K562 (cell line): ENCODE results near the gene CSMD2. TPM values are rescaled to one million over a fixed set of nuclear protein-coding genes. Genes with fewer than 3 reads are reported as not detected.

Source experiments
- ATAC-seq: fragments of 200-7000 bp; cut with Tn5 transposase; 3 replicates; pipeline ENCODE4 v1.9.1; 2020; ENCODE audit warnings: moderate library complexity
- BruUV-seq: library from RNA; stranded (reverse); fragments of 400-500 nt; replicated peaks from 2 replicates; lab custom pipeline; 2021; lab: Mats Ljungman, UMichigan
- CTCF ChIA-PET: fragments of 300-600 bp; formaldehyde crosslinking; extraction: SDS; loops from one replicate; lab custom pipeline; 2021; ENCODE audit warnings: low intra/inter-chr PET ratio; lab: Yijun Ruan, JAX
- POLR2A ChIA-PET: fragments of 300-600, 350-650 bp; sonication (Branson Sonifier 250); formaldehyde crosslinking; extraction: SDS; loops from one replicate; lab custom pipeline; 2021; ENCODE audit warnings: antibody characterized with exemption, inconsistent platforms; lab: Yijun Ruan, JAX
- DNase-seq, 4 experiments: peaks; one replicate each; pipeline versions ENCODE4 v3.0.0 to v3.0.0-alpha.2; 2011 to 2018; ENCODE audit warnings: low spot score in 3 of 4, mixed read lengths in 3 of 4; ENCODE audit errors: extremely low read depth in 1 of 4
- FAIRE-seq: peaks from 2 replicates; lab custom pipeline; 2011; peaks lifted over from hg19 to GRCh38; lab: Jason Lieb, UNC
- H2AFZ ChIP-seq: 2 replicates; pipeline ENCODE4 v1.6.0; 2011; ENCODE audit warnings: low read depth, low read length, control low read depth, inconsistent platforms
- H3K27ac ChIP-seq: fragments of 200-600 bp; 3 replicates; pipeline ENCODE4 v1.8.0; 2011; ENCODE audit warnings: low read depth, mild to moderate bottlenecking, control low read depth, inconsistent platforms, low read length, moderate library complexity, mixed read lengths; ENCODE audit errors: extremely low read depth
- H3K27me3 ChIP-seq, 2 experiments: fragments of 300-600 bp in 1 of 2; 2 replicates in 1 of 2; 3 replicates in 1 of 2; pipeline versions ENCODE4 v1.6.0 to v1.8.0; 2011; ENCODE audit warnings: inconsistent platforms in 2 of 2, low read length in 2 of 2, mild to moderate bottlenecking in 1 of 2, mixed read lengths in 1 of 2, moderate library complexity in 1 of 2; ENCODE audit not compliant: control insufficient read depth in 2 of 2, insufficient read depth in 2 of 2
- H3K36me3 ChIP-seq: fragments of 300-600 bp; 3 replicates; pipeline ENCODE4 v1.8.0; 2011; ENCODE audit warnings: mild to moderate bottlenecking, low read length, inconsistent platforms; ENCODE audit not compliant: control insufficient read depth, insufficient read depth
- H3K4me1 ChIP-seq, 2 experiments: fragments of 200-600 bp in 1 of 2; replicated peaks in 1 of 2; 2 replicates in 1 of 2; 3 replicates in 1 of 2; pipeline versions ENCODE4 v1.5.1 to v1.8.0; 2011; ENCODE audit warnings: inconsistent platforms in 2 of 2, low read length in 2 of 2, mild to moderate bottlenecking in 1 of 2, mixed read lengths in 1 of 2, moderate library complexity in 1 of 2; ENCODE audit not compliant: control insufficient read depth in 2 of 2, insufficient read depth in 2 of 2
- H3K4me2 ChIP-seq: 2 replicates; pipeline ENCODE4 v1.6.1; 2011; ENCODE audit warnings: low read length, control low read depth, inconsistent platforms, mixed read lengths; ENCODE audit not compliant: insufficient read depth
- H3K4me3 ChIP-seq: fragments of 200-600 bp; sonication (generic), shearing (Covaris generic); 2 replicates; pipeline ENCODE4 v1.5.1; 2016; ENCODE audit warnings: control low read depth, inconsistent platforms
- H3K79me2 ChIP-seq: fragments of 200-600 bp; 3 replicates; pipeline ENCODE4 v1.8.0; 2011; ENCODE audit warnings: low read length, inconsistent platforms; ENCODE audit not compliant: control insufficient read depth, insufficient read depth
- H3K9ac ChIP-seq, 2 experiments: 2 replicates each; pipeline versions ENCODE4 v1.6.0 to v1.6.1; 2011; ENCODE audit warnings: low read depth in 2 of 2, low read length in 2 of 2, control low read depth in 1 of 2, inconsistent platforms in 1 of 2, mild to moderate bottlenecking in 1 of 2, mixed read lengths in 1 of 2; ENCODE audit not compliant: insufficient read depth in 1 of 2
- H3K9me1 ChIP-seq: one replicate; pipeline ENCODE4 v1.6.0; 2011; ENCODE audit warnings: inconsistent platforms, mild to moderate bottlenecking, low read length, moderate library complexity; ENCODE audit not compliant: control insufficient read depth, insufficient read depth
- H3K9me3 ChIP-seq: replicated peaks from 2 replicates; pipeline ENCODE4 v1.5.1; 2011; ENCODE audit warnings: low read depth, low read length, inconsistent platforms; ENCODE audit not compliant: control insufficient read depth, insufficient read depth
- H4K20me1 ChIP-seq: replicated peaks from 2 replicates; pipeline ENCODE4 v1.6.1; 2011; ENCODE audit warnings: low read length, inconsistent platforms, mixed read lengths; ENCODE audit not compliant: control insufficient read depth, insufficient read depth
- BRD4 ChIP-seq: fragments of 200-600 bp; sonication (generic); IDR thresholded peaks from 2 replicates; pipeline ENCODE4 v1.6.1; 2017; ENCODE audit warnings: inconsistent platforms
- CHD2 ChIP-seq: IDR thresholded peaks from 2 replicates; pipeline ENCODE4 v1.6.1; 2011; ENCODE audit warnings: low read depth, low read length
- HINFP ChIP-seq: fragments of 450-650 bp; conservative IDR thresholded peaks from 2 replicates; pipeline ENCODE4 v1.6.1; 2016; ENCODE audit warnings: missing genetic modification characterization, low read depth, mild to moderate bottlenecking, control low read depth, missing compliant biosample characterization
- MXD1 ChIP-seq: fragments of 250-450 bp; sonication (Bioruptor Pico); IDR thresholded peaks from 2 replicates; pipeline ENCODE4 v1.8.0; 2021; ENCODE audit warnings: borderline replicate concordance, mild to moderate bottlenecking, moderate library complexity; ENCODE audit not compliant: poor library complexity, severe bottlenecking
- RNF2 ChIP-seq: sonication (generic); IDR thresholded peaks from 2 replicates; pipeline ENCODE4 v1.6.1; 2016
- SMARCA5 ChIP-seq: fragments of 450-650 bp; IDR thresholded peaks from 2 replicates; pipeline ENCODE4 v1.6.1; 2016
- THRAP3 ChIP-seq: fragments of 450-650 bp; IDR thresholded peaks from 2 replicates; pipeline ENCODE4 v1.6.1; 2016; ENCODE audit warnings: mild to moderate bottlenecking, inconsistent platforms, borderline replicate concordance
- ZBTB11 ChIP-seq, 3 experiments: fragments of 200-800 bp in 1 of 3; fragments of 250-450 bp in 1 of 3; fragments of 450-650 bp in 1 of 3; sonication (Bioruptor Pico) in 1 of 3; sonication (Bioruptor generic) in 1 of 3; formaldehyde crosslinking in 1 of 3; IDR thresholded peaks; 2 replicates each; pipeline versions ENCODE4 v1.6.1 to v1.8.0; 2016 to 2022; ENCODE audit warnings: mild to moderate bottlenecking in 2 of 3, missing genetic modification characterization in 2 of 3, missing compliant biosample characterization in 1 of 3, moderate library complexity in 1 of 3
- ZFP36 ChIP-seq: fragments of 150-350 bp; IDR thresholded peaks from 2 replicates; pipeline ENCODE4 v1.6.1; 2018; ENCODE audit warnings: low read length, low read depth; ENCODE audit not compliant: partially characterized antibody
- ZMIZ1 ChIP-seq, 2 experiments: fragments of 150-350 bp in 1 of 2; IDR thresholded peaks; 2 replicates each; pipeline ENCODE4 v1.6.1; 2012 to 2016; ENCODE audit warnings: low read depth in 2 of 2, low read length in 2 of 2, mild to moderate bottlenecking in 1 of 2, moderate library complexity in 1 of 2
- WGBS: fragments of 100-300 bp; shearing (Covaris generic); methylation state at CpG from one replicate; pipeline ENCODE4 v1.1.6; 2016; ENCODE audit warnings: low coverage, mixed read lengths; ENCODE audit not compliant: insufficient coverage; ENCODE audit errors: missing lambda C conversion rate; 5-methylcytosine and 5-hydroxymethylcytosine counted together
- in situ Hi-C: fragments of 300-500 bp; cut with MboI; formaldehyde crosslinking; loops from 4 replicates; pipeline ENCODE4 v1.15.0; 2018; ENCODE audit warnings: inconsistent platforms, mixed read lengths
- intact Hi-C: fragments of 100-400 bp; cut with micrococcal nuclease; formaldehyde crosslinking; loops from 2 replicates; pipeline ENCODE4 v1.14.2; 2022
- polyA plus RNA-seq, 8 experiments: library from polyadenylated mRNA; depleted of rRNA in 4 of 8; stranded (reverse) in 5 of 8; unstranded in 3 of 8; fragments of >200 nt; fragmentation: Nextera tagmentation in 2 of 8; fragmentation: Illumina TruSeq in 1 of 8; extraction: Ambion mirVana in 2 of 8; extraction: Trizol in 1 of 8; gene quantifications; 2 replicates each; pipeline versions ENCODE4 v1.2.1 to v1.2.3, GENCODE V29; 2011 to 2014; ENCODE audit warnings: inconsistent platforms in 1 of 8, missing spikeins in 1 of 8
- total RNA-seq, 7 experiments: library from RNA; depleted of rRNA in 6 of 7; stranded (reverse); fragments of >200 nt in 6 of 7; fragmentation: Illumina TruSeq in 2 of 7; extraction: Trizol in 2 of 7; gene quantifications; 2 replicates each; pipeline versions ENCODE4 v1.2.1 to v1.2.3, GENCODE V29; 2011 to 2021; ENCODE audit warnings: low replicate concordance in 1 of 7

Gene CSMD2
- total and polyA plus RNA-seq, 9 of the 15 experiments (the other 6 are each of a cell fraction or from before 2014, with no cell fraction given), result not detected

GRCh38 chr1:33842348-33842747, 322.7 kb downstream of the CSMD2 start (continued):
- TF ChIP-seq ZBTB11 (CRISPR knock-in tag; IDR thresholded peaks at IDR 0.05) (no peak), SMARCA5 (no peak), ZFP36 (no peak)

GRCh38 chr1:33841494-33841893, 323.5 kb downstream of the CSMD2 start:
- H3K9me1 ChIP-seq, result no peaks in the 10 kb centered on the region
- CTCF ChIA-PET, result no interaction called here
- in situ Hi-C loops, result no loop called here
- intact Hi-C loops, result no loop called here
- POLR2A ChIA-PET, result no interaction called here
- WGBS, result 0% methylated on average over 1 of the region's 1 CpG
- no TSS peak for BruUV-seq
- no peaks in the 10 kb centered on the region for H3K9me3 ChIP-seq
- H4K20me1 ChIP-seq, result no peaks in the 10 kb centered on the region
- no peak overlapping the region for H3K27ac ChIP-seq
- no peak overlapping the region for H3K4me2 ChIP-seq
- FAIRE-seq, result no peak
- no peak overlapping the region for H3K9ac ChIP-seq
- H3K4me3 ChIP-seq, result no peak overlapping the region
- H2AFZ ChIP-seq, result no peak overlapping the region
- H3K4me1 ChIP-seq, result no peaks in the 10 kb centered on the region
- DNase-seq, result no peak
- H3K79me2 ChIP-seq, result no peaks in the 10 kb centered on the region
- H3K27me3 ChIP-seq, result 0 out of 5 replicates have a peak, but pooled peaks cover 0 to 3% of the 10 kb centered on the region in 2 experiments
- no peaks in the 10 kb centered on the region for H3K36me3 ChIP-seq
- no peak for ATAC-seq
- TF ChIP-seq HINFP (tag) (no peak), MXD1 (CRISPR knock-in tag) (no peak), ZMIZ1 (IDR thresholded peaks at IDR 0.05; ENCODE audit: low read depth in 2 of 2, low read length in 2 of 2) (no peak), BRD4 (no peak), RNF2 (no peak), THRAP3 (no peak), CHD2 (no peak)
